PC-9 (cell line): ENCODE data around the gene ZNF18.

Experiments used
- EZH2 ChIP-seq: fragments of 200-600 bp; sonication (generic); IDR thresholded peaks from 2 replicates; pipeline ENCODE4 v1.8.0; 2017; ENCODE audit warnings: antibody characterized with exemption, low read depth
- TF ChIP-seq, protein P1 (sequence below): fragments of 200-600 bp; sonication (generic); conservative IDR thresholded peaks from 2 replicates; pipeline ENCODE4 v1.6.1; 2017; ENCODE audit warnings: mixed run types, antibody characterized with exemption, mild to moderate bottlenecking, moderate library complexity

GRCh38 chr17:11980813-11981212, 16.5 kb downstream of the ZNF18 start:
- TF ChIP-seq, protein P1, sequence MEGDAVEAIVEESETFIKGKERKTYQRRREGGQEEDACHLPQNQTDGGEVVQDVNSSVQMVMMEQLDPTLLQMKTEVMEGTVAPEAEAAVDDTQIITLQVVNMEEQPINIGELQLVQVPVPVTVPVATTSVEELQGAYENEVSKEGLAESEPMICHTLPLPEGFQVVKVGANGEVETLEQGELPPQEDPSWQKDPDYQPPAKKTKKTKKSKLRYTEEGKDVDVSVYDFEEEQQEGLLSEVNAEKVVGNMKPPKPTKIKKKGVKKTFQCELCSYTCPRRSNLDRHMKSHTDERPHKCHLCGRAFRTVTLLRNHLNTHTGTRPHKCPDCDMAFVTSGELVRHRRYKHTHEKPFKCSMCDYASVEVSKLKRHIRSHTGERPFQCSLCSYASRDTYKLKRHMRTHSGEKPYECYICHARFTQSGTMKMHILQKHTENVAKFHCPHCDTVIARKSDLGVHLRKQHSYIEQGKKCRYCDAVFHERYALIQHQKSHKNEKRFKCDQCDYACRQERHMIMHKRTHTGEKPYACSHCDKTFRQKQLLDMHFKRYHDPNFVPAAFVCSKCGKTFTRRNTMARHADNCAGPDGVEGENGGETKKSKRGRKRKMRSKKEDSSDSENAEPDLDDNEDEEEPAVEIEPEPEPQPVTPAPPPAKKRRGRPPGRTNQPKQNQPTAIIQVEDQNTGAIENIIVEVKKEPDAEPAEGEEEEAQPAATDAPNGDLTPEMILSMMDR, result no peak; the same call in 1 of the 2 replicates
- no peak for TF ChIP-seq EZH2
